ENCODE measurements around the gene TBC1D21.

The TBC1D21 gene

DNA sequence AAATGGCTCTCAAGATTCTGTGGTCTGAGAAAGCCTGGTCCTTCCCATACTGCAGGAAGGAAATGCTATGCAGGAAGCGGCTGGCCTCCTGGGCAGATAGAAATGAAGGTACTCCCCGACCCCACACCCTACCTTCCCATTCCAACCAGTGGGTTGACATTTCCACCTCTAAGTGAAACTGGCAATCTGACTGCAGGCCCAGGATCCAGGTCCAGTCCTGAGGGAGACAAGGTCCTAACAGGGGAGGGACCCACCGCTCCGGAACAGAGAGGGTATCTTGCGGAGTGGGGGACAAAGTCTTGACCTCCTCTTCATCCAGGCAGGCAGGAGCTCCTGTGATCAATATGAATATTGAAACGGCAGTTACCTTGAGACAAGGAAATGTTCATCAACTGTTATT lies 46.3 kb downstream of the TBC1D21 start:
- intact Hi-C loops (cut with micrococcal nuclease), result no loop called here
- H3K27ac Mint-ChIP-seq, result no peak overlapping the region
- peaks cover 45% of the 10 kb centered on the region for H3K4me1 Mint-ChIP-seq (ENCODE audit: low read depth)
- no peak overlapping the region for H3K4me3 Mint-ChIP-seq
- no peaks in the 10 kb centered on the region for H3K36me3 Mint-ChIP-seq (ENCODE audit: low read depth)
- peaks cover 20% of the 10 kb centered on the region for H3K9me3 Mint-ChIP-seq
- H3K27me3 Mint-ChIP-seq, result peaks cover 22% of the 10 kb centered on the region

DNA sequence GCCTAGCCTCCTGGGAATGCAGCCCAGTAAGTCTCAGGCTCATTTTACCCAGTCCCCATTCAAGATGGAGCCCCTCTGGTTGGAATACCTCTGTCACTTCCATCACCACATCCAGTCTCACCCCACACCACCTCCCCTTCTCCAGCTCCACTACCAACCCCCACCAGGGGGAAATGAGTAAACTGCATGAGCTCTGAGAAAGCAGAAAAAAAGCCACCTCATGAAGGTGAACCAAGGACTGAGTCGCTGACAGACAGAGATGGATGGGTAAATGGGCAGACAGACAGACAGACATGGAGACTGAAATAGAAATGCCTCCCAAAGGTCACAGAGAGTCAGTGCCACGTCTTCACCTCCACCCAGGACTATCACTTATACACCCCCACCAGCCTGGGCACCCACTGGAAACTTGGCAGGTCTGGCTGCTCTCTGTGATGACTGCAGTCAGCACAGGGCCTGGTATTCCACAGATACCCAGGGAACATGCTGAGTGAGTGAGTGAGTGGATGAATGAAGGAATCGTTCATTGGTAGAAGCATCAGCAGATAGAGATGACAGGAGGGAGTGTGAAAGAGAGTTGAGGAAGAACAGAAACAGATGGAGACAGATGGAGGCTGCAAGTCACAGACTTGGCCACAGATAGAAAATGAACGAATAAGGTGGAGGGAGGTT lies 48.0 kb downstream of the TBC1D21 start:
- Mint-ChIP-seq H3K27ac (peak overlapping the region; percentile 77), H3K4me1 (ENCODE audit: low read depth) (peaks cover 55% of the 10 kb centered on the region)

DNA sequence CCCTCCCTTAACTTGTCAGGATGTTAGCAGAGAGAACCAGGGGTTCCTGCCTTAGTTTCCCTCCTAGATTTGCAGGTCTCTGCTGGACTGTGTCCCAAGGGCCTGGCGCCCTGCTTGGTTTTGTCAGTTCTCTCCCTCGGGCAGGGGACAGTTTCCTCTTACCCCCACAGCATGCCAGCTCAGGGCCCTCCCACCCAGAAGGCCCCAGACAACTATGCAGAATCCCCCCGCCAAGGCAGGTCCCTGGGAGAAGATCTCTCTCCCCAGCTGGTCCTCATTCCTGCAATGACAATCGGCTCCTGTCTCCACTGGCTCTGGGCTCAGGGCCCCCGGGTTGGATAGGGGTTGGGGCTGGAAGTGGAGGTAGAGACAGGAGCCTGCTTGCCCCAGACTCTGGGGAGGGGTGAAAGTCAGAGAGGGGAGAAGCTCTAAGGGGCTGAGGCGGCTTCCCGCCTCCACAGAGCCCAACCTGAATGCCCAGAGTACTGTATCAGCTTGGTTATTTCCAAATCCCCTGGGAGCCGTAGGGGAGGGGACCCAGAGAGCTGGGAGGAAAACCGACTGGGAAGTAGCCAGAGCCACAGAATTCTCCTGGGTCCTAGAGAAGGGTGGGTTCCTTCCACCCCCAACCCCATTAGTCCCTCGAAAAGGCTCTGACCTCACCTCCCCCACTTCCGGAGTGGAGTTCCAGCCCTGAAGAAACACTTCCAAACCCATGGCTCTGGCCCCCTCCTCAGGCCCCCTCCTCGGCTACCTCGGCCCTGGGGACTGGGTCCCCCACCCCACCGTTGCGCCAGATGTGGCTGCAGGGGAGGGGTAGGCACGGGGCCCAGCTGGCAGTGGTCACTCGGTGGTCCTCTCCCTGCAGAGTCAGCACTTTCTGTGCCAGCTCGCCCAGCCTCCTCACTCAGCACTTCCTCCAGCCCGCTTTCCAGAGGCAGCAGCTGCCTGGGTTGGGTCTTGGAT lies 49.1 kb downstream of the TBC1D21 start:
- peak overlapping the region; percentile 77 for H3K27ac Mint-ChIP-seq
- peaks cover 11% of the 10 kb centered on the region for H3K9me3 Mint-ChIP-seq
- H3K27me3 Mint-ChIP-seq, result peaks cover 41% of the 10 kb centered on the region
- H3K4me1 Mint-ChIP-seq (ENCODE audit: low read depth), result peaks cover 57% of the 10 kb centered on the region
- peak overlapping the region; percentile 27 for H3K4me3 Mint-ChIP-seq
- H3K36me3 Mint-ChIP-seq (ENCODE audit: low read depth), result no peaks in the 10 kb centered on the region
- intact Hi-C loops (cut with micrococcal nuclease), result no loop called here

More for the DNA sequence above, 48.0 kb downstream of the TBC1D21 start:
- Mint-ChIP-seq H3K27me3 (peaks cover 35% of the 10 kb centered on the region), H3K9me3 (peaks cover 14% of the 10 kb centered on the region), H3K36me3 (ENCODE audit: low read depth) (no peaks in the 10 kb centered on the region), H3K4me3 (no peak overlapping the region)
- intact Hi-C loops (cut with micrococcal nuclease), result no loop called here

DNA sequence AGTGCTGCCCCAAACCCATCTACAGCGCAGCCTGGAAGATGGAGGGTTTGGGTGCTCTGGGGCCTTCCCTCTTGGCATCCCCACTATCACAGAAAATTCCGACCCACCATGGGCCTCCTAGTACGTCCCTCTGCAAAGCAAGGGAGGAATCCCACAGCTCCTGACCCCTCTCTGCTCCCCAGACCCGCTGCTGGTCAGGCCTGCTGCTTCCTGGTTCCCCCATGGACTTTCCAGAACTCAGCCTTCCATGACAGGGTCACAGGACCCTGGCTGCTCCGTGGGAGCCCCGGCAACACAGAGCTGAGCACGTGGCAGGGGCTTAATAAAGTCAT lies 49.8 kb downstream of the TBC1D21 start:
- Mint-ChIP-seq H3K9me3 (peaks cover 5% of the 10 kb centered on the region), H3K27me3 (peaks cover 42% of the 10 kb centered on the region), H3K4me3 (peak overlapping the region; percentile 27), H3K36me3 (ENCODE audit: low read depth) (no peaks in the 10 kb centered on the region), H3K27ac (peak overlapping the region; percentile 77), H3K4me1 (ENCODE audit: low read depth) (peaks cover 61% of the 10 kb centered on the region)
- intact Hi-C loops (cut with micrococcal nuclease), result no loop called here

DNA sequence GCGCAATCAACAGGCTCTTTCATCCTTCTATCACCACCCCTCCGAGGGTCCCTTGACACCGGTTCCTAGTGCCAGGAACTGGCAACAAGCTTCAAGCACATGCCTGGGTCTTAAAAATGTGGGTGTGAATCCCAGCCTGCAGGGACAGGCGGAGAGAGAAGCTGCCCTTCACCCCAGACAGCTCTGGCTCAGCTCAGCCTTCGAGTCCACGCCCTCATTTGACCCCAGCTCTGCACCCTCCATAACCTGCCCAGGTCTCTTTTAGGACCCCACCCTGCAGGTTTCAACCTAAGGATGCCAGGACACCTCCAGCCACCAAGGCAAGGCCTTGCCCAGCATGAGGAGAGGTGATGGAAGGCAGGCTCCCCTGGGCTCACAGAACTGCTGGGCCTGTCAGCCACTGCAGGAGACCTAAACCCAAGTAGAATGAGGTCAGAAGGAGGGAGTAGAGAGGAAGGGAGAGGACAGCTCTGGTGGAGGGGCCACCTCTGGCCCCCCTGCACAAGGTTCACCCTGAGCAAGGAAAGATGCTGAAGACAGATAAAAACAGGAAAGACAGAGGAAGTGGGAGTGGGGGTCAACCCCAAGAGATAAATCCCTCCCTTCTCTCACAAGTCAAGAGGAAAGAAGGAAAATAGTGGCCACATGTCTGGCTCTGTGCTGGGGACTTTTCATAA lies 50.3 kb downstream of the TBC1D21 start:
- Mint-ChIP-seq H3K4me3 (no peak overlapping the region), H3K4me1 (ENCODE audit: low read depth) (peaks cover 65% of the 10 kb centered on the region)

DNA sequence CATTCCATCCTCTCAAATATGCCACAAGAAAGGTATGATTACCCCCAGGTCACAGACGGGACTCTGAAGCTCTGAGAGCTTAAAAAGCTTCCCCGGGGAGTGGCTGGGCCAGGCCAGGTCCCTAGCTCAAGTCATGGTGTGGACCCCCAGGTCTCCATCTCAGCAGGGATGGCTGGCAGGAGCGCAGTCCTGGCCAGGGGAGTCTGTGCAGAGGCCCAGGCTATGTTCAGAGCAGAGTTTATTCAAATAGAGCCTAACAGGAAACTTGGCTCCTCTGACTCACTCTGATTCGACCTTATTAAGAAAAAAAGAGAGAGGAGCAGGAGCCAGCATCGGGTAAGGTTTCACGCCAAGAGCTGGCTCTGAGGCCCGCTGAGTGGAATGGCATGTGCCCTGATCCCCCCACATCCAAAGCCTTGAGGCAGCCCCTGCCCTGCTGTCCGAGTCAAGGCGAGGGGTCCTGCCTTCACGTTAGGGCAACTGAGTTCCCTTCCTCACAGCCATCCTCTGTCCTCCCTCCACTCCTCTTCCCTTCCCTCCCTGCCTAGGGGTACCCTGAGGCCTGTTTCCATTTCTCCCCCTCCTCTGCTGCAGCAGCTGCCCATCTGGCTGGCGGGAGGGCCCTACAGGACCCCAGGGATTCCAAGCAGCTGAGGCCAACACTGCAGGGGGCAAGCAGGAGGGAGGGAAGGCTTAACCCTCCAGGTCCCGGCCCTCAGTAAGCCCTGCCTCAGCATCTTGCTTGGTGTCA lies 51.0 kb downstream of the TBC1D21 start:
- Mint-ChIP-seq H3K4me1 (ENCODE audit: low read depth) (peaks cover 65% of the 10 kb centered on the region), H3K4me3 (no peak overlapping the region), H3K27ac (no peak overlapping the region), H3K9me3 (no peaks in the 10 kb centered on the region), H3K27me3 (peaks cover 51% of the 10 kb centered on the region), H3K36me3 (ENCODE audit: low read depth) (no peaks in the 10 kb centered on the region)
- intact Hi-C loops (cut with micrococcal nuclease), result no loop called here

More for the DNA sequence above, 50.3 kb downstream of the TBC1D21 start:
- Mint-ChIP-seq H3K9me3 (no peaks in the 10 kb centered on the region), H3K36me3 (ENCODE audit: low read depth) (no peaks in the 10 kb centered on the region), H3K27me3 (peaks cover 44% of the 10 kb centered on the region), H3K27ac (peak overlapping the region; percentile 77)
- intact Hi-C loops (cut with micrococcal nuclease), result no loop called here

DNA sequence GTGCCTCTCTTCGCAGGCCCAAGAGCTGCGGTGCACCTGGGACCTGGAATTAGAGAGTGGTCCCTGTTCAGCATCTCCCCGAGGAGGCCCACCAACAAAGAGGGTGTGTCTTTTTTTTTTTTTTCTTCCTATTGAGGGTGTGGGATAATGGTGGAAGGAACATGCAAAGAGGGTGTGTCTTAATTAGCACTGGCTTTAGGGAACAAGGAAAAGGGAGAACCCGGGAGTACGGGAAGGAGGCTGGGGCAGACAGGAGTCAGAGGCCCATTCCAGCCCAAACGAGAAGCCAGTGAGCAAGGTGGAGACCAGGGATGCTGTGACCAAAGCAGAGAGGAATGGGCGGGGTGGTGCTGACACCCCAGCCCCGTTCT lies 52.5 kb downstream of the TBC1D21 start:
- Mint-ChIP-seq H3K27ac (no peak overlapping the region), H3K9me3 (no peaks in the 10 kb centered on the region), H3K4me1 (ENCODE audit: low read depth) (peaks cover 57% of the 10 kb centered on the region), H3K4me3 (peak overlapping the region; percentile 15), H3K36me3 (ENCODE audit: low read depth) (no peaks in the 10 kb centered on the region), H3K27me3 (peaks cover 58% of the 10 kb centered on the region)
- intact Hi-C loops (cut with micrococcal nuclease), result no loop called here

DNA sequence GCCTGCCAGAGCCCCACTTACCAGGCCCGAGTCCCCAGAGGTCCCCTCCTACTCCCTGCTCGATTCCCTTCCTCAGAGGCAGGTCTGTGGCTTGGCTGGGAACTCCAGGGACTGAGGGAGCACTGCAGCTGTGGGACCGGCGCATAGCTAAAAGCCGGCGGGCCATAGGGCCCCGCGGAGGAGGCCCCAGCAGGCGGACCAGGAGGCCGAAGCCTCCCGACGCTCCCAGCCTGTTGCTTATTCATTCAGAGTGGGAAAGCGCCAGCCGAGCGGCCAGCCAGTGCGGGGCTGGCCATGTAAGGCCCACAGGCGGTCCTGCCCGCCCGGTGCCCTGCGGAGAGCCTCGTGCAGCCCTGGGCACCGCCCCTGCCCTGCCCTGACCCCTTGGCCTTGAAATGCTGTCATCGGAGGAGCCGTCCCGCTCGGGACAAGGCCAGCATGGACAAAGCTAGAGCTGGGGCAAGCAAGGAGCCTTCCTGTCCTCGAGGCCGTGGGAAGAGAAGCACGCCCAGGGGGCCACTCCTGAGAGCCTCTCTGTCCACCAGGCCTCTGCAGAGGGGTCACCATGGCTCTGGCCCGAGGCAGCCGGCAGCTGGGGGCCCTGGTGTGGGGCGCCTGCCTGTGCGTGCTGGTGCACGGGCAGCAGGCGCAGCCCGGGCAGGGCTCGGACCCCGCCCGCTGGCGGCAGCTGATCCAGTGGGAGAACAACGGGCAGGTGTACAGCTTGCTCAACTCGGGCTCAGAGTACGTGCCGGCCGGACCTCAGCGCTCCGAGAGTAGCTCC lies 53.0 kb downstream of the TBC1D21 start, which contains the start of gene LOXL1:
Gene LOXL1, plus strand, starts transcription at position 244 of the 784 bp plus-strand sequence. Its CDS starts 322 bp downstream, at position 566.
- peaks cover 53% of the 10 kb centered on the region for H3K4me1 Mint-ChIP-seq (ENCODE audit: low read depth)
- peaks cover 64% of the 10 kb centered on the region for H3K27me3 Mint-ChIP-seq
- H3K4me3 Mint-ChIP-seq, result peak within 1 kb of the TSS; percentile 60
- H3K9me3 Mint-ChIP-seq, result no peaks in the 10 kb centered on the region
- no peak within 1 kb of the TSS for H3K27ac Mint-ChIP-seq
- intact Hi-C loops (cut with micrococcal nuclease), result no loop called here
- no peaks in the 10 kb centered on the region for H3K36me3 Mint-ChIP-seq (ENCODE audit: low read depth)

DNA sequence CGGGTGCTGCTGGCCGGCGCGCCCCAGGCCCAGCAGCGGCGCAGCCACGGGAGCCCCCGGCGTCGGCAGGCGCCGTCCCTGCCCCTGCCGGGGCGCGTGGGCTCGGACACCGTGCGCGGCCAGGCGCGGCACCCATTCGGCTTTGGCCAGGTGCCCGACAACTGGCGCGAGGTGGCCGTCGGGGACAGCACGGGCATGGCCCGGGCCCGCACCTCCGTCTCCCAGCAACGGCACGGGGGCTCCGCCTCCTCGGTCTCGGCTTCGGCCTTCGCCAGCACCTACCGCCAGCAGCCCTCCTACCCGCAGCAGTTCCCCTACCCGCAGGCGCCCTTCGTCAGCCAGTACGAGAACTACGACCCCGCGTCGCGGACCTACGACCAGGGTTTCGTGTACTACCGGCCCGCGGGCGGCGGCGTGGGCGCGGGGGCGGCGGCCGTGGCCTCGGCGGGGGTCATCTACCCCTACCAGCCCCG lies 53.7 kb downstream of the TBC1D21 start:
- H3K4me3 Mint-ChIP-seq, result peak overlapping the region; percentile 60
- H3K27ac Mint-ChIP-seq, result no peak overlapping the region
- peaks cover 47% of the 10 kb centered on the region for H3K4me1 Mint-ChIP-seq (ENCODE audit: low read depth)
- intact Hi-C loops (cut with micrococcal nuclease), result no loop called here
- H3K36me3 Mint-ChIP-seq (ENCODE audit: low read depth), result no peaks in the 10 kb centered on the region
- H3K27me3 Mint-ChIP-seq, result peaks cover 67% of the 10 kb centered on the region
- H3K9me3 Mint-ChIP-seq, result no peaks in the 10 kb centered on the region

DNA sequence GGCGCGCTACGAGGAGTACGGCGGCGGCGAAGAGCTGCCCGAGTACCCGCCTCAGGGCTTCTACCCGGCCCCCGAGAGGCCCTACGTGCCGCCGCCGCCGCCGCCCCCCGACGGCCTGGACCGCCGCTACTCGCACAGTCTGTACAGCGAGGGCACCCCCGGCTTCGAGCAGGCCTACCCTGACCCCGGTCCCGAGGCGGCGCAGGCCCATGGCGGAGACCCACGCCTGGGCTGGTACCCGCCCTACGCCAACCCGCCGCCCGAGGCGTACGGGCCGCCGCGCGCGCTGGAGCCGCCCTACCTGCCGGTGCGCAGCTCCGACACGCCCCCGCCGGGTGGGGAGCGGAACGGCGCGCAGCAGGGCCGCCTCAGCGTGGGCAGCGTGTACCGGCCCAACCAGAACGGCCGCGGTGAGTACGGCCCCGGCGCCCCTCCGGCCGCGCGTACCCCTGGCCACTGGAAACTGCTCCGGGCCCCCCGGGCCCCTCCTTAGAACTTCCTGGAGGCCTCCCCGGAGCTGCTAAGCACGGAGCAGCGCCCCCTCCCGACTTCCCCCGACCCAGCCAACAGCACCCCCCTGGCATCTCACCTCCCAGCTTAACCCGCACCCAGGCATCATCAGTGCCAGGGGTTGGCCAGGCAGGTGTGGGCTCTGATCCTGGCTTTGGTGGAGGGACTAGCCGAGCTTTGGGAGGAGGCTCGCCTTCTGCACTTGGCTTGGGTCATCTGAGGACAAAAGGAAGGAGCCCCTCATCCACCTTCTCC lies 54.3 kb downstream of the TBC1D21 start:
- H3K4me1 Mint-ChIP-seq (ENCODE audit: low read depth), result peaks cover 40% of the 10 kb centered on the region
- peaks cover 64% of the 10 kb centered on the region for H3K27me3 Mint-ChIP-seq
- H3K4me3 Mint-ChIP-seq, result peak overlapping the region; percentile 60
- no peaks in the 10 kb centered on the region for H3K9me3 Mint-ChIP-seq
- no peaks in the 10 kb centered on the region for H3K36me3 Mint-ChIP-seq (ENCODE audit: low read depth)
- H3K27ac Mint-ChIP-seq, result no peak overlapping the region
- intact Hi-C loops (cut with micrococcal nuclease), result no loop called here

DNA sequence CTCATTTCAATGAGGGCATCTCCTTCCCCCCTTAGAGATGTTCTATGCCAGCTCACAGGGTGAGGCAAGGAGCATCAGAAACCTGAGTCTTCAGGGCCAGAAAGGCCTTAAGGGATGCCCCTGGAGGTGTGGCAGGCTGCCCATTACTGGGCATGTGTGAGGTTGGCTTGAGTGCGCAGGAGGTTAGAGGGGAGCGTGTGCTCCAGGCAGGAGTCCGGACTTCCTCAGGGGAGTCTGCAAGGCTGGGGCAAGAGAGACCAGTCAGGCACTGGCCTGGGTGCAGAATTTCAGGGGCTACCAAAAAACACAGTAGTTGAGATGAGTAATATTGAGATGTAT lies 54.8 kb downstream of the TBC1D21 start:
- Mint-ChIP-seq H3K27ac (no peak overlapping the region), H3K4me1 (ENCODE audit: low read depth) (peaks cover 35% of the 10 kb centered on the region)

DNA sequence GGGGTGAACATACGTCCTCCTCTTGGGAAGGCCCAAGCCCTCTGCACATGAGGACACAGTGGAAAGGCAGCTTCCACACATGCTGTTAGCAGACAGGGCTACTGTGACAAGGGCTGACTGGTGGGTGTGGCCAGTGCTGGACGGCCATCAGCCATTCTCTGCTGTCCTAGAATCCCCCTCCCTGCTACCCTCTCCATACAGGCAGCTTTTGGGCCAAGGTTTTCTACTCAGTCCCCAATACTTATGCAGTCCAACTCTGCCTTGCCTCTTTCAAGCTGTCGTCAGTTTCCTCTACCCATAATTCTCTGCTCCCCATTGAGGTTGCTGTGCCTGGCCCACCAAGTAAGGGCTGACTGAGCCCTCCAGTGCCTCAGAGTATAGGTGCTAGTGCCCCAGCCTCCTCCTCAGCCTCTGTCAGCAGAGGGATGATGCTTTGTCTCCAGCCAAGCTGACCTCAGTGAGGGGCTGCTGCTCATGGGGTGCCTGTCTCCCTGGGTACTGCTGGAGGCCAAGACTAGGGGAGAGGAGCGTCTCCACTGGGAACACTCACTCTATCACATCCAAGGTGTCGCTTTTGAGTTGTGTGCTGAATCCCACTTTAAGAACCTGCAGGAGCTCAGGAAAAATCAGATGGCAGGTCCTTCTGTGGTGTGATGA lies 55.7 kb downstream of the TBC1D21 start:
- Mint-ChIP-seq H3K27ac (no peak overlapping the region), H3K4me1 (ENCODE audit: low read depth) (peaks cover 26% of the 10 kb centered on the region), H3K27me3 (peaks cover 55% of the 10 kb centered on the region), H3K4me3 (no peak overlapping the region), H3K9me3 (no peaks in the 10 kb centered on the region), H3K36me3 (ENCODE audit: low read depth) (no peaks in the 10 kb centered on the region)
- intact Hi-C loops (cut with micrococcal nuclease), result no loop called here

More for the DNA sequence above, 54.8 kb downstream of the TBC1D21 start:
- peak overlapping the region; percentile 53 for H3K4me3 Mint-ChIP-seq
- intact Hi-C loops (cut with micrococcal nuclease), result no loop called here
- H3K36me3 Mint-ChIP-seq (ENCODE audit: low read depth), result no peaks in the 10 kb centered on the region
- H3K27me3 Mint-ChIP-seq, result peaks cover 59% of the 10 kb centered on the region
- H3K9me3 Mint-ChIP-seq, result no peaks in the 10 kb centered on the region
